ENCODE results near the gene STARD7.

Gene STARD7

GRCh38 chr2:96240341-96241038, 31.9 kb upstream of the STARD7 start:
- Histone ChIP-seq H3K9me3 (ENCODE audit: insufficient read depth, low read length) (no peaks in the 10 kb centered on the region), H3K9ac (ENCODE audit: low read length) (no peak overlapping the region), H3K27me3 (ENCODE audit: low read depth, low read length) (no peaks in the 10 kb centered on the region), H3K4me3 (ENCODE audit: low read length) (no peak overlapping the region), H3K4me2 (ENCODE audit: low read length) (no peak overlapping the region), H2AFZ (ENCODE audit: low read depth, low read length) (no peak overlapping the region), H3K36me3 (replicated peaks; ENCODE audit: low read depth, low read length) (no peaks in the 10 kb centered on the region), H3K27ac (ENCODE audit: low read length) (no peak overlapping the region), H3K79me2 (ENCODE audit: low read length) (no peaks in the 10 kb centered on the region), H4K20me1 (ENCODE audit: insufficient read depth, low read length) (no peaks in the 10 kb centered on the region), H3K4me1 (ENCODE audit: low read length) (peaks cover 15% of the 10 kb centered on the region)
- TF ChIP-seq CTCF (IDR thresholded peaks at IDR 0.05; ENCODE audit: low read depth, low read length) (no peak), EZH2phosphoT487 (IDR thresholded peaks at IDR 0.05; ENCODE audit: low read depth) (no peak)

GRCh38 chr2:96239745-96240264, 31.2 kb upstream of the STARD7 start:
- no peak overlapping the region for H3K4me3 ChIP-seq (ENCODE audit: low read length)
- no peaks in the 10 kb centered on the region for H3K27me3 ChIP-seq (ENCODE audit: low read depth, low read length)
- TF ChIP-seq EZH2phosphoT487 (IDR thresholded peaks at IDR 0.05; ENCODE audit: low read depth) (no peak), CTCF (IDR thresholded peaks at IDR 0.05; ENCODE audit: low read depth, low read length) (no peak)
- no peaks in the 10 kb centered on the region for H4K20me1 ChIP-seq (ENCODE audit: insufficient read depth, low read length)
- H3K9me3 ChIP-seq (ENCODE audit: insufficient read depth, low read length), result no peaks in the 10 kb centered on the region
- H3K36me3 ChIP-seq (replicated peaks; ENCODE audit: low read depth, low read length), result no peaks in the 10 kb centered on the region
- H3K4me2 ChIP-seq (ENCODE audit: low read length), result no peak overlapping the region
- H3K4me1 ChIP-seq (ENCODE audit: low read length), result peaks cover 15% of the 10 kb centered on the region
- H2AFZ ChIP-seq (ENCODE audit: low read depth, low read length), result no peak overlapping the region
- H3K9ac ChIP-seq (ENCODE audit: low read length), result no peak overlapping the region
- no peaks in the 10 kb centered on the region for H3K79me2 ChIP-seq (ENCODE audit: low read length)
- no peak overlapping the region for H3K27ac ChIP-seq (ENCODE audit: low read length)

- Histone ChIP-seq H2AFZ (ENCODE audit: low read depth, low read length) (no peak overlapping the region), H3K27ac (ENCODE audit: low read length) (no peak overlapping the region), H3K79me2 (ENCODE audit: low read length) (no peaks in the 10 kb centered on the region), H3K27me3 (ENCODE audit: low read depth, low read length) (no peaks in the 10 kb centered on the region), H3K4me1 (ENCODE audit: low read length) (peaks cover 21% of the 10 kb centered on the region), H3K4me3 (ENCODE audit: low read length) (no peak overlapping the region), H3K36me3 (replicated peaks; ENCODE audit: low read depth, low read length) (no peaks in the 10 kb centered on the region), H3K9ac (ENCODE audit: low read length) (no peak overlapping the region), H3K4me2 (ENCODE audit: low read length) (no peak overlapping the region), H4K20me1 (ENCODE audit: insufficient read depth, low read length) (no peaks in the 10 kb centered on the region), H3K9me3 (ENCODE audit: insufficient read depth, low read length) (no peaks in the 10 kb centered on the region)
- TF ChIP-seq CTCF (IDR thresholded peaks at IDR 0.05; ENCODE audit: low read depth, low read length) (no peak), EZH2phosphoT487 (IDR thresholded peaks at IDR 0.05; ENCODE audit: low read depth) (no peak)
Observed at GRCh38 chr2:96239091-96239490, 30.5 kb upstream of the STARD7 start.

- no peak overlapping the region for H3K9ac ChIP-seq (ENCODE audit: low read length)
- H2AFZ ChIP-seq (ENCODE audit: low read depth, low read length), result no peak overlapping the region
- H3K9me3 ChIP-seq (ENCODE audit: insufficient read depth, low read length), result no peaks in the 10 kb centered on the region
- no peak overlapping the region for H3K27ac ChIP-seq (ENCODE audit: low read length)
- H3K36me3 ChIP-seq (replicated peaks; ENCODE audit: low read depth, low read length), result no peaks in the 10 kb centered on the region
- H3K4me1 ChIP-seq (ENCODE audit: low read length), result peaks cover 30% of the 10 kb centered on the region
- no peak for TF ChIP-seq EZH2phosphoT487 (IDR thresholded peaks at IDR 0.05; ENCODE audit: low read depth)
- TF ChIP-seq CTCF (IDR thresholded peaks at IDR 0.05; ENCODE audit: low read depth, low read length), result no peak
- no peaks in the 10 kb centered on the region for H3K79me2 ChIP-seq (ENCODE audit: low read length)
- no peaks in the 10 kb centered on the region for H3K27me3 ChIP-seq (ENCODE audit: low read depth, low read length)
- H3K4me2 ChIP-seq (ENCODE audit: low read length), result no peak overlapping the region
- H4K20me1 ChIP-seq (ENCODE audit: insufficient read depth, low read length), result no peaks in the 10 kb centered on the region
- no peak overlapping the region for H3K4me3 ChIP-seq (ENCODE audit: low read length)
Observed at GRCh38 chr2:96238266-96238665, 29.6 kb upstream of the STARD7 start.

Data from OCI-LY3 (cell line).